ENCODE data around the gene C19orf85. TPM values are rescaled to one million over a fixed set of nuclear protein-coding genes. Genes with fewer than 3 reads are reported as not detected.
"Not testable (repeated sequence)": the region's sequence is repeated elsewhere in the genome, so short reads cannot be mapped to it uniquely, and the experiment has no call there.

The C19orf85 gene
- total RNA-seq, 6 experiments from 2014 or later = not detected

- Mint-ChIP-seq H3K27ac (no peak overlapping the region; the same call in 1 of the 2 replicates), H3K4me3 (peak overlapping the region; percentile 32; the same call in 1 of the 2 replicates), H3K4me1 (ENCODE audit: low read depth) (peaks cover 15% of the 10 kb centered on the region; the same call in 1 of the 2 replicates), H3K9me3 (no peaks in the 10 kb centered on the region), H3K36me3 (ENCODE audit: low read depth) (peaks cover 34% of the 10 kb centered on the region), H3K27me3 (ENCODE audit: insufficient read depth) (peaks cover 8% of the 10 kb centered on the region)
- TF ChIP-seq CTCF (IDR thresholded peaks at IDR 0.05) = no peak
- no peak for DNase-seq
Observed at GRCh38 chr19:55503157-55503501, 38.6 kb upstream of the C19orf85 start.

- peak overlapping the region; percentile 6; the same call in 1 of the 2 replicates for H3K27ac Mint-ChIP-seq
- TF ChIP-seq CTCF (IDR thresholded peaks at IDR 0.05) = no peak
- H3K36me3 Mint-ChIP-seq (ENCODE audit: low read depth) = peaks cover 28% of the 10 kb centered on the region
- peaks cover 18% of the 10 kb centered on the region; the same call in 1 of the 2 replicates for H3K4me1 Mint-ChIP-seq (ENCODE audit: low read depth)
- no peak overlapping the region for H3K4me3 Mint-ChIP-seq
- H3K27me3 Mint-ChIP-seq (ENCODE audit: insufficient read depth) = peaks cover 8% of the 10 kb centered on the region
- no peak for DNase-seq
- H3K9me3 Mint-ChIP-seq = no peaks in the 10 kb centered on the region
Observed at GRCh38 chr19:55502197-55502952, 37.8 kb upstream of the C19orf85 start.

GRCh38 chr19:55500368-55500952 is 35.9 kb upstream of the C19orf85 start:
- TF ChIP-seq CTCF (IDR thresholded peaks at IDR 0.05) = no peak
- H3K4me3 Mint-ChIP-seq = no peak overlapping the region
- no peak overlapping the region for H3K27ac Mint-ChIP-seq
- H3K36me3 Mint-ChIP-seq (ENCODE audit: low read depth) = peaks cover 36% of the 10 kb centered on the region
- H3K27me3 Mint-ChIP-seq (ENCODE audit: insufficient read depth) = peaks cover 11% of the 10 kb centered on the region
- H3K9me3 Mint-ChIP-seq = no peaks in the 10 kb centered on the region
- no peak for DNase-seq
- peaks cover 34% of the 10 kb centered on the region for H3K4me1 Mint-ChIP-seq (ENCODE audit: low read depth)

- DNase-seq = no peak
- Mint-ChIP-seq H3K4me3 (no peak overlapping the region), H3K36me3 (ENCODE audit: low read depth) (peaks cover 32% of the 10 kb centered on the region), H3K27ac (no peak overlapping the region; the same call in 1 of the 2 replicates), H3K27me3 (ENCODE audit: insufficient read depth) (peaks cover 6% of the 10 kb centered on the region), H3K9me3 (no peaks in the 10 kb centered on the region), H3K4me1 (ENCODE audit: low read depth) (peaks cover 39% of the 10 kb centered on the region)
- TF ChIP-seq CTCF (IDR thresholded peaks at IDR 0.05) = no peak
Observed at GRCh38 chr19:55498246-55498840, 33.8 kb upstream of the C19orf85 start.

- Mint-ChIP-seq H3K27ac (peak overlapping the region; percentile 49; the same call in 1 of the 2 replicates), H3K9me3 (no peaks in the 10 kb centered on the region), H3K27me3 (ENCODE audit: insufficient read depth) (peaks cover 3% of the 10 kb centered on the region), H3K4me1 (ENCODE audit: low read depth) (peaks cover 45% of the 10 kb centered on the region), H3K4me3 (no peak overlapping the region), H3K36me3 (ENCODE audit: low read depth) (peaks cover 27% of the 10 kb centered on the region; the same call in 1 of the 2 replicates)
- no peak for DNase-seq
- TF ChIP-seq CTCF (IDR thresholded peaks at IDR 0.05) = no peak
Observed at GRCh38 chr19:55497763-55498162, 33.2 kb upstream of the C19orf85 start.

GRCh38 chr19:55496820-55497219 is 32.3 kb upstream of the C19orf85 start:
- not testable (repeated sequence) for H3K27me3 Mint-ChIP-seq (ENCODE audit: insufficient read depth); H3K4me3 Mint-ChIP-seq; DNase-seq; H3K9me3 Mint-ChIP-seq
- peaks cover 54% of the 10 kb centered on the region for H3K4me1 Mint-ChIP-seq (ENCODE audit: low read depth)
- peaks cover 19% of the 10 kb centered on the region; the same call in 1 of the 2 replicates for H3K36me3 Mint-ChIP-seq (ENCODE audit: low read depth)
- H3K27ac Mint-ChIP-seq = peak overlapping the region; percentile 20
